Endothelial cell of umbilical vein (primary cell): Measurements from ENCODE around the gene CTLA4.

Experiments
- CTCF ChIP-seq, 2 donors: IDR thresholded peaks; 1 replicate in 1 of 2; 2 replicates in 1 of 2; pipeline ENCODE4 v1.5.1; 2011; ENCODE audit warnings: low read length in 2 of 2, mild to moderate bottlenecking in 2 of 2, moderate library complexity in 2 of 2, control low read depth in 1 of 2, inconsistent platforms in 1 of 2, low read depth in 1 of 2; ENCODE audit not compliant: insufficient read depth in 1 of 2; ENCODE audit errors: extremely low read depth in 1 of 2
- EZH2 ChIP-seq: IDR thresholded peaks from 2 replicates; pipeline ENCODE4 v1.6.1; 2012; ENCODE audit warnings: borderline replicate concordance, low read depth, mild to moderate bottlenecking, moderate library complexity, low read length, inconsistent platforms; ENCODE audit not compliant: severe bottlenecking
- JUN ChIP-seq: IDR thresholded peaks from 2 replicates; pipeline ENCODE4 v1.6.1; 2011; ENCODE audit warnings: borderline replicate concordance, low read depth; ENCODE audit not compliant: insufficient read length, insufficient read depth
- MAX ChIP-seq: IDR thresholded peaks from 2 replicates; pipeline ENCODE4 v1.6.1; 2011; ENCODE audit not compliant: insufficient read depth, insufficient read length
- POLR2A ChIP-seq: IDR thresholded peaks from 2 replicates; pipeline ENCODE4 v1.6.1; 2012; ENCODE audit warnings: low read depth, mild to moderate bottlenecking, control low read depth, low read length

- TF ChIP-seq POLR2A (no peak), EZH2 (no peak), CTCF (IDR thresholded peaks at IDR 0.05; ENCODE audit: extremely low read depth in 1 of 2, insufficient read depth in 1 of 2, low read depth in 1 of 2, low read length in 2 of 2) (no peak), JUN (no peak), MAX (no peak)
Observed at GRCh38 chr2:203855274-203855673, 12.3 kb upstream of the CTLA4 start.
